GM12873 (cell line): ENCODE measurements around the gene ZFYVE28.

ENCODE experiments used
- TF ChIP-seq, protein P1 (sequence below): IDR thresholded peaks from 2 replicates; pipeline ENCODE4 v1.5.1; 2012; ENCODE audit warnings: low read depth, mild to moderate bottlenecking, moderate library complexity, low read length, control low read depth; ENCODE audit not compliant: insufficient read depth; ENCODE audit errors: missing control alignments

The ZFYVE28 gene

GRCh38 chr4:2354760-2355159 lies 63.7 kb downstream of the ZFYVE28 start:
- TF ChIP-seq, protein P1, sequence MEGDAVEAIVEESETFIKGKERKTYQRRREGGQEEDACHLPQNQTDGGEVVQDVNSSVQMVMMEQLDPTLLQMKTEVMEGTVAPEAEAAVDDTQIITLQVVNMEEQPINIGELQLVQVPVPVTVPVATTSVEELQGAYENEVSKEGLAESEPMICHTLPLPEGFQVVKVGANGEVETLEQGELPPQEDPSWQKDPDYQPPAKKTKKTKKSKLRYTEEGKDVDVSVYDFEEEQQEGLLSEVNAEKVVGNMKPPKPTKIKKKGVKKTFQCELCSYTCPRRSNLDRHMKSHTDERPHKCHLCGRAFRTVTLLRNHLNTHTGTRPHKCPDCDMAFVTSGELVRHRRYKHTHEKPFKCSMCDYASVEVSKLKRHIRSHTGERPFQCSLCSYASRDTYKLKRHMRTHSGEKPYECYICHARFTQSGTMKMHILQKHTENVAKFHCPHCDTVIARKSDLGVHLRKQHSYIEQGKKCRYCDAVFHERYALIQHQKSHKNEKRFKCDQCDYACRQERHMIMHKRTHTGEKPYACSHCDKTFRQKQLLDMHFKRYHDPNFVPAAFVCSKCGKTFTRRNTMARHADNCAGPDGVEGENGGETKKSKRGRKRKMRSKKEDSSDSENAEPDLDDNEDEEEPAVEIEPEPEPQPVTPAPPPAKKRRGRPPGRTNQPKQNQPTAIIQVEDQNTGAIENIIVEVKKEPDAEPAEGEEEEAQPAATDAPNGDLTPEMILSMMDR: no peak

DNA sequence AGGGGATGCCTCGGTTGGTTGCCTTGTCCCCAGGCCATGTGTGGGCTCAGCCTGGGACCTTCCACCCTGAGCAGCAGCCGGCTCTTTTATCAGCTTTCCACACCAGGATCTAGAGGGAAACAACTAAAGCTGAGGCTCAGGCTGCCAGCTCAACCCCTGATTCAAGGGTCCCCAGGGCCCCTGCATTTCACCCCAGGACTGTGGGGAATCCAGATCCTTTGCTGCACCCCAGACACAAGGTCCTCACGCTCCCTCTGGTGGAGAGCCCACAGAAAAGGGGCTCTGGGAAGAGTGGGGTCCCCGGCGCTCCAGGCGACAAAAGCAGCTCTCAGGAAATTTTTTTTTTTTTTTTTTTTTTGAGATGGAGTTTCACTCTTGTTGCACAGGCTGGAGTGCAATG lies 64.3 kb downstream of the ZFYVE28 start:
- TF ChIP-seq, protein P1: peak; percentile 24

- TF ChIP-seq, protein P1: no peak
Measured at GRCh38 chr4:2353222-2354107, 65.0 kb downstream of the ZFYVE28 start.

GRCh38 chr4:2352729-2353221 lies 65.7 kb downstream of the ZFYVE28 start:
- TF ChIP-seq, protein P1: no peak

GRCh38 chr4:2352171-2352570 lies 66.3 kb downstream of the ZFYVE28 start:
- TF ChIP-seq, protein P1: no peak

GRCh38 chr4:2350982-2351381 lies 67.5 kb downstream of the ZFYVE28 start:
- TF ChIP-seq, protein P1: no peak

DNA sequence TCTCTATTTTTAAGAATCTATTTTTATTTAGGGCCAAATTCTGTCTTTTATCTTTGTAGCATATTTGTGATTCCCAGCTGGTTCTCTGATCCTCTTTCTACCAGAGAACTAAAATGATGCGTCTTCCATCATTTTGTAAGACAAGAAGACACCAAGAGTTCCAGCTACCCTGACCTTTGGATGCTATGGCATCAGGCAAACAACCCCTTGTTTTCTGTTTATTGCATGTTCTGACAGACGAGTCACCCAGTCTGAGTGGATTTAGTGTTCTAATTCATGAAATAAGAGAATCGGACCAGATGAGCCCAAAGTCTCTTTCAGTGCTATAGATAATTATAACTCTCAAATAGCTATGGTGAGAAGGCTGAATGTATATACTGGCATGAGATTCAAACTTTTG lies 69.7 kb downstream of the ZFYVE28 start:
- TF ChIP-seq, protein P1: no peak
